Esophagus mucosa (tissue), 1 donor: Measurements from ENCODE around the gene HTT. TPM values are rescaled to one million over a fixed set of nuclear protein-coding genes. Genes with fewer than 3 reads are reported as not detected.

Experiments used
- ATAC-seq: fragments of 200-7000 bp; cut with Tn5 transposase; one replicate; pipeline ENCODE4 v1.9.1; 2020
- total RNA-seq: library from RNA; stranded (reverse); gene quantifications from one replicate; pipeline ENCODE4 v1.2.4, GENCODE V29; 2023
- donor health status: DM: yes; HTN: yes; CAD: no.

HTT gene
- total RNA-seq, 1 donor from 2014 or later = 39.6 TPM

GRCh38 chr4:3202836-3203820 is 128.6 kb downstream of the HTT start:
- ATAC-seq = no peak

DNA sequence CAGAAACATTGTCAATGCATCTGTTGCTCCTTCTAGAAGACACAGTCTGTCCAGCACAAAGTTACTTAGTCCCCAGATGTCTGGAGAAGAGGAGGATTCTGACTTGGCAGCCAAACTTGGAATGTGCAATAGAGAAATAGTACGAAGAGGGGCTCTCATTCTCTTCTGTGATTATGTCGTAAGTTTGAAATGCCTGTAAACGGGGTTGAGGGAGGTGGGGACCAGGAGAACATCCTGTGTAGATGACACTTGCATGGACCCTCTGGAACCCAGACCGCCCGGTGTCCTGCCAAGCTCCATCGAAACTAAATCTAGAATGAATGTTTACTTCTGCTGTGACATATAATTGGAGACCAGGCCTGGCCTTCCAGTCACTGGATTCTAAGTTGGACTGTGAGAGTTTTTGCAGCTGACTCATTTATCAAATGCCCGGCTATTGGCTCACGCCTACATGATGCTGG is 129.5 kb downstream of the HTT start:
- ATAC-seq = no peak

DNA sequence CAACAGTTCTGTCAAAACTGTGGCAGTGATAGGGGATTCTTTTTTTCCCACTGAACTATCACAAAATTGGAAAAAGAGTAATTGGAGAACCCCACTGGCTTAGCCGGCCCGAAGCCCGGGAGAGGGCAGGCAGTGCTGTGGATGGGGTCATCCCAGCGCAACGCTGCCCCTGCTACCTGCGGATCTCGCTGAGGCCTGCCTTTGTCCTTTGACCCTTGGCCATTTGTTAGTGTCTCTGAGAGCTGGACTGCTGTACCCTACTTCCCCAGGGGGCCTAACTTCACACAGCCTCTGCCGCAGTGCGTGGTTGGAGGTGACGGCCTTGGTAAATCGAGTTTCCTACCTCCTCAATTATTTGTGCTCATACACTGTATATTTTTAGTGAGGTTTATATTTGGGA is 131.5 kb downstream of the HTT start:
- ATAC-seq = no peak

DNA sequence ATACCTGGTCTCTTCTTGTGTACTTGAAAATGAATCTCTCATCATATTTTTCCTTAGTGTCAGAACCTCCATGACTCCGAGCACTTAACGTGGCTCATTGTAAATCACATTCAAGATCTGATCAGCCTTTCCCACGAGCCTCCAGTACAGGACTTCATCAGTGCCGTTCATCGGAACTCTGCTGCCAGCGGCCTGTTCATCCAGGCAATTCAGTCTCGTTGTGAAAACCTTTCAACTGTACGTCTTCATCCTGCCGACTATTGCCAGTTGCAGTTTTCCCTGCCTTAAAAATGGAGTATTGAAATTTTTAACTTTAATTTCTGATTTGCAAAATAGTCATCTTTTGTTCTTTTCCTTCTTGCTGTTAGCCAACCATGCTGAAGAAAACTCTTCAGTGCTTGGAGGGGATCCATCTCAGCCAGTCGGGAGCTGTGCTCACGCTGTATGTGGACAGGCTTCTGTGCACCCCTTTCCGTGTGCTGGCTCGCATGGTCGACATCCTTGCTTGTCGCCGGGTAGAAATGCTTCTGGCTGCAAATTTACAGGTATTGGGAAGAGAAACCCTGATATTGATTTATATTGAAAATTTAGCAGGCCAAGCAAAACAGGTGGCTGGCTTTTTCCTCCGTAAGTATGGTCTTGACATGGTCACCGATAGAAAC is 132.1 kb downstream of the HTT start:
- no peak for ATAC-seq

DNA sequence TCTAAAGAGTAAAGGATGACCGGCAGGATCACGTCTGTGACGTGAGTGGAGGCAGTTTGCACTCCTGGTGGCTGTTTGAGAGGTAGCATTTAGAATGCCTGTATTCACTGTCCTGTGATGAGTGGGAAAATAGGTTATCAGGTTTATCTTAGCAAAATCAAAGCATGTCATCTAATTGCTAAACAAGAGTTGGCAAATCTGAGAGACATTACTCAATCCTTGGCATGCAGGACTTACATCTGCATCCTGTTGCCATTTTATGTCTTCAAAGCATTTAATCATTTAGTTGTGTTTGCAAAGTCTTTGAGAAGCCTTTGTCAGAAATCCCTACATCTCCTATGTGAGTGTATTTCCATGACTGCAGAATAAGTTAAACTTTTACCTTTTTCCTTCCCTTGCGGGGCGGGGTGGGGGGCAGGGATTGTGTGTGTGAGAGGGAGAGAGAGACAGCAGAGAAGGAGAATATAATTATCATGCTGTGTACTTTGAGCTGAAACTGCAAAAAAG is 133.1 kb downstream of the HTT start:
- ATAC-seq = no peak

DNA sequence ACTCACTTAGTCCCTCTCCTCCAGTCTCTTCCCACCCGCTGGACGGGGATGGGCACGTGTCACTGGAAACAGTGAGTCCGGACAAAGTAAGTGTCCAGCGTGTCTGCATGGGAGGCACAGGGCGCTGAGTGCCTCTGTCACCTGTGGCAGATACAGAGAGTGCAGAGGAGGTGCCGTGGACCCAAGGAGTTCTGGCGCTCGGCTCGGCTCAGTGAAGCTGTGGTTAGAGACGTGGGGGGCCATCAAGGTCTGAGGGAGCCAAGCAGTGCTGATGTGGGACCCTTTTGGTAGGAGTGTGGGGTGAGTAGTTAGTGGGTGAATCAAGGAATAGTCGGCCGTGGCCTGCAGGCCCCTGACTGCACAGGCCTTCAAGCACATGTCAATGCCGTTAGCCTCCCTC is 134.3 kb downstream of the HTT start:
- ATAC-seq = peak; percentile 13

DNA sequence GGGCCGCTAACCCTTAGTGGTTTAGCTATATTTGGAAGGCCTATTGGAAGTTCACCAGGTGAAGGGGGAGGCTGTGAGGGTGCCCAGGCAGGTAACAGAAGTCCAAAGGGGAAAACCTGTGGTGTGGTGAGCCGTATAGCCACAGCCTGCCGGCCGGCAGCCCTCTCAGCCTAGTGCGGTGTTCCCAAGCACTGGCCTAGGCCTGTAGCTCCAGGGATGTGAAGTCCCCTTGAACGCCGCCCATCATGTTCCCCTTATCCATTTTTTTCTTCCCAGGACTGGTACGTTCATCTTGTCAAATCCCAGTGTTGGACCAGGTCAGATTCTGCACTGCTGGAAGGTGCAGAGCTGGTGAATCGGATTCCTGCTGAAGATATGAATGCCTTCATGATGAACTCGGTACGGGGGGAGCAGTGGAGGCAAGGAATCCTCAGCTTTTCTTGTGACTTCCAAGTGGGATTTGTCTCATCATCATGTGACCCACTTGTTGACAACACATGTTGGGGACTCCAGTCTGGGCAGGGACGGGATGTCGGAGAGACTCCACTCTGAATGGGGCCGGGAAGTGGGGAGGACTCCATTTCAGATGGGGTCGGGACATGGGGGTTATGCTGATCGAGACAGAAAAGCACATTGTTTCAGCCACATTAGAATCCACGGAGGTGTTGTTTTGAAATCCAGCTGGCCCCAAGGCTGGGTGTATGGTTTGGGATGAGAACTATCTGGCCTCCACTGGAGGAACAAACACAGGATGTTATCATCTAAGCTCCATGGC is 135.3 kb downstream of the HTT start:
- ATAC-seq = no peak

DNA sequence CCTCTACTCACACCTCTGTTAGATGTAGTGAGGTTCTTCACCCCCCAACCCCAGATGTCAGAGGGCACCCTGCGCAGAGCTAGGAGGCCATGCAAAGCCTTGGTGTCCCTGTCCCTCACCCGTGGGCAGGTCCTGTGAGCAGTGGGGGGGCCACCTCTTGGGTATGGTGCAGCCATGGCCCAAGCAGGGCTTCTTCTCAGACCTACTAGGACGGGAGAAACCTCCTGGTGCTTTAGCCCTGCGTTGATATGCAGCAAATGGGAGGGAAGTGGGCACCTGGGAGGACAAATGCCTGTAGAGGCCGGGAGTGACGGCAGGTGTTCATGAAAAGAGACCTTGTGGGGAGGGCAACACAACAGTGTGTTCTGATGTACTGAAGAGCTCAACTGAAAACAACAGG is 136.0 kb downstream of the HTT start:
- no peak for ATAC-seq

GRCh38 chr4:3211866-3212265 is 137.4 kb downstream of the HTT start:
- no peak for ATAC-seq

- no peak for ATAC-seq
These were observed 138.1 kb downstream of the HTT start for GRCh38 chr4:3212391-3213105.

GRCh38 chr4:3213106-3213425 is 138.6 kb downstream of the HTT start:
- ATAC-seq = no peak

DNA sequence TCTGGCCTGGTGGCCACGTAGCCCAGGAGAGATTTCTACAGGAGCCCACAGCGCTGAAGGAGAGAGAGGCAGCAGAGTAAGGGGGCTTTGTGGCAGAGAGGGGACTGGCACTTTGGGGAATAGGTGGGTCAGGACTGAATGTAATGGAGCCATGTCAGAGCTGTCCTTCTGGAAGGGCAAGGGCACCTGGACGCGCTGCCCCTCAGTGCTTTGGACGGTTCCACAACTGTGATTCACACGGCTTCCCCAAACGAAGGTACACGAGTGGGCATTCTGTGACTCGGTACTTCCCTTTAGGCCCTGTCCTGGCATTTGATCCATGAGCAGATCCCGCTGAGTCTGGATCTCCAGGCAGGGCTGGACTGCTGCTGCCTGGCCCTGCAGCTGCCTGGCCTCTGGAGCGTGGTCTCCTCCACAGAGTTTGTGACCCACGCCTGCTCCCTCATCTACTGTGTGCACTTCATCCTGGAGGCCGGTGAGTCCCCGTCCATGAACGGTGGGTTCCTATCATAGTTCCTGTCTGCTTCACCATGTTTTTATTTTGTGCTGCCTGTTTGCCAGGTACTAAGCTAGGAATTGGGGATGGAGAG is 139.3 kb downstream of the HTT start:
- no peak for ATAC-seq

DNA sequence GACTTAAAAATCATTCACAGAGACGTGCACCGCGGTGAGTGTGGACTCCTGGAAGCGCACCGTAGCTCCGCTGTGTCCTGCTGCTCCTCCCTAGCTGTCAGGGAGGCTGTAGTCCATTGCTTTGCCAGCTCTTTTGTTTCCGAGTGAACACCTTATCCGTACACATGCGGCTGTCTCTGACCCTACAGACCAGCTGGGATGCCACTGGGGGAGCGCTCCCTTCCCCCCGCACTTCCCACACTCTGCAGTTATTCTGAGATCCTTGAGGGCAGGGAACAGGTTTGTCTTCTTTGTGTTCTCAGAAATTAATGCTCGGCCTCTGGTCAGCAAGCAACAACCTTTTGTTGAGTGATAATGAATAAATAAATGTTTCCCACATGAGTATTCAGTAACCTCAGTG is 140.8 kb downstream of the HTT start:
- ATAC-seq = no peak

DNA sequence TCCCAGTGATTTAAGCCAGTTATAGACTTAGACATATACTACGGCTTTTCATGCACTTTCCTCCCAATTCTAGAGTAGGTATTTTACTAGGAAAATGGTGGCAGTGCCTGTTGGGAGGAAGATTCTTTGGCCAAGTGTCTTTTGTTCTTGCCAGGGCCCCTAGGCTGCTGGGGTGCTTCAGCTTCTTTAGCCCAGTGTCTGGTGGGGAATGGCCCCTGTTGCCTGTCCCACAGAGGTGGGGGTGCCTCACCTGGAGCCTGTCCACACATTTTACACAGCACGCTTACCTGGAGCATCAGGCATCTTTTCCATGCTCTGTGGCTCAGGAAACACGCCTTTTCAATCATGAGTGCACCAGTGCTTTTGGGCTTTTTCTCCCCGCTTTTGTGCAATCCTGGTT is 141.3 kb downstream of the HTT start:
- ATAC-seq = no peak

- ATAC-seq = no peak
These were observed 142.8 kb downstream of the HTT start for GRCh38 chr4:3217266-3217665.

DNA sequence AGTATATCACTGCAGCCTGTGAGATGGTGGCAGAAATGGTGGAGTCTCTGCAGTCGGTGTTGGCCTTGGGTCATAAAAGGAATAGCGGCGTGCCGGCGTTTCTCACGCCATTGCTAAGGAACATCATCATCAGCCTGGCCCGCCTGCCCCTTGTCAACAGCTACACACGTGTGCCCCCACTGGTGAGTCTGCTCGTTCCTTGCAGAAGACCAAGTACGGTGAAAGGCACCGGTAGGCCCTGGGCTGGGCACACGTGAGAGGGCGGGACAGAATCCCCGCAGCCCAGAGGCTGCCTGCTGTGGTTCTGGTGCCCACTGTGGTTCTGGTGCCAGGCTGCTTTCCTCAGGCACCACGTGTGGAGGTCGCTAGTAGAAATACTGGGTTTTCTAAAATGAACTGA is 143.3 kb downstream of the HTT start:
- ATAC-seq = no peak

DNA sequence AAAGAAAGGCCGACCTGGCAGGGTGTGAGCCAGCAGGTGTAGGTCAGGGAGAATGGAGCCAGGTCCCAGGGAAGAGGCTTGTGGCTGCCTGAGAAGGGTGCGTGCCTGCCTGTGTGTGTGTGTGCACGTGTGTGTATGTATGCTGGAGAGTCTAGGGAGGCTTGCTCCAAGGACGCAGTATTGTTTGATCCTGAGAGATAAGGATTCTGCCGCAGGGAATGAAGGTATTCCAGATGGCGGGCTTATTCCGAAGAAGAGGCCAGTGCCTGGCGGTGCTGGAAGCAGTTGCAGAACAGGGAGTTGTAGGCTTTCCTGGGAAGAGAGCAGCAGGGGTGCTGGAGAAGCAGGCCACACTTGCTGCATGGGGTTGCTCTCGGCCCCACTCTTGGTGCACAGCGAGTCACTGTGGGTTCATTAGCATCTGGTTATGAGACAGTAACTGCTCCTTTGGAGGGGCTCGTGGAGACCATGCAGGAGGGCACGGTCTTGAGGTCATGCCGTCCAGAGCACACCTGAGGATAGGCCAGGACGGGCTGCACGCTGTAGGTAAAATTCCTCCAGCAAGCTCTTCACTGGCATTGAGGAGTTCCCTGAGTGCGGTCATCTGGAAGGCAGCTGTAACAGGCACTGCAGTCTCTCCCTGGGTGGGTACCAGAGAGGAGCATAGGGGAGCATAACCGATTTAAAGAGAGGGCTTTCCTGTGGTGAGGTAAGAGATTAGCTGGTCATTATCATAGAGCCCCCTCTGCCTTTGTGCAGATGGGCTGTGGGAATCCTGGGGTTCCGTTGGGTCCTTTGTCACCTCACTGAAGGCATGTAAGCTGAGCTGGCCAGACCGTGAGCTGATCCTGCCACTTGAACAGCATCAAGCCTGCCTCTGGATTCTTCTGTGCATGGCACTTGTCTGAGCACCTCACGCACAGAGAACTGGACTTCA is 144.6 kb downstream of the HTT start:
- ATAC-seq = no peak

DNA sequence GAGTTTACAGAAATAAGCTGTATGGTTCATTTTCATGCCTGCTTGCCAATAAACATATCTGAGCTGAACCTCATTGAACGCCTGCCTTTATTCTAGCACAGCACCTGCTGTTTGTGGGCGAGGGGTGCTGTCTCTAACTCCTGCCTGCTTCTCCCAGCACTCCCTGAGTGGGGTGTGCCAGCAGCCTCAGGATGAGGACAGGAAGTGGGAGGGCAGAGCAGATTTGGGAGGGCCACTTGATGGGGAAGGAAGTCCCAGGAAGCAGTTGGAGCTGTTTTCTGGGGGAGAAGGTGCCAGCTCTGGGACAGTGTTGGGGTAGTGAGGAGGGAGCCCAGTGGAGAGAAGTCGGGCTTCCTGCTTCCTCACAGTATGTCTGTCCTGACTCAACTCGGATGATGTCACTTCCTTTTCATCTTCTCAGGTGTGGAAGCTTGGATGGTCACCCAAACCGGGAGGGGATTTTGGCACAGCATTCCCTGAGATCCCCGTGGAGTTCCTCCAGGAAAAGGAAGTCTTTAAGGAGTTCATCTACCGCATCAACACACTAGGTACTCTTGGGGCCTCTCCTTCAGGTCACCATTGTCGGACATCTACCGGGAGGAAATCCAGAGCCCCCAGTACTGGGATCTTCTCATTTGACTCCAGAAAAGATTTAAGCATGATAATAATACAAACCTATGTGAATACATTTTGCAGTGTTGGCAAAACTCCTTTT is 145.4 kb downstream of the HTT start:
- ATAC-seq = no peak

DNA sequence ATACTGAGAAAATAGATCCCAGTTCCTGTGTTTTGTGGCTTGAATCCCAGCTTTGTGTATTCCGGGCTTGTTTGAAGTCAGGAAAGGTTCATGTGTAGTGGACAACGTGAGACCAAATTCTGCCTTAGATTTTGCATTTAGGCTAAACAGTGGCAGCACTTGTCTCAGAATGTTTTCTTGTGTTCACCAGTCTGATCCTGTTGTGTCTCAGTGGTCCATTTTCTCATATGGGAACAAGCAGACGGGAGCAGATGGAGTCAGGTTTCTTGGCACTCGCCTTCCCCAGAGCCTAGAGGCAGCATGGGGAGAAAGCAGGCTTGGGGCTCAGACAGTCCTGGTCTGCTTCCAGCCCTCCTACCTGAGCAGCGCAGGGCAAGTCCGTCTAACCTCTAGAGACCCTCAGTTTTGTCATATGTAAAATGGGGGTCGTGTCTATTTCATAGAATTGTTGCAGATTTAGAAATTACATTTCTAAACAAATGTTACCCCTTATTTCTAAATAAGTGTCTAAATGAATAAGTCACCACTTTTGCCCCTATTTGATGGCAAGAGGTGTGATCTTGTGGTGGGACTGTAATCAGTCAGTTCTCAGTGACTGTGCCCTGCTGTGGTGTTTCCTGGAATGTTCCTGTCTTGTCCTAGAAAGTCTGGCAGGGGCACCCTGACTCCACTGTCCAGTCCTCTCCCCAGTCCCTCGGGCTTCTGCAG is 146.1 kb downstream of the HTT start:
- no peak for ATAC-seq

GRCh38 chr4:3221184-3221494 is 146.7 kb downstream of the HTT start:
- no peak for ATAC-seq
